HG03175 (cell line): ENCODE data around the gene PHF20.
"Not testable (repeated sequence)": the region's sequence is repeated elsewhere in the genome, so short reads cannot be mapped to it uniquely, and the experiment has no call there.

Experiments
- ATAC-seq: cut with Tn5 transposase; IDR thresholded peaks from one replicate; pipeline ENCODE4 v1.9.1; 2021; ENCODE audit warnings: mild to moderate bottlenecking, moderate library complexity; ENCODE audit not compliant: unreplicated experiment

Gene PHF20

GRCh38 chr20:35738410-35739179 lies 33.2 kb upstream of the PHF20 start:
- no peak for ATAC-seq

- no peak for ATAC-seq
Measured at GRCh38 chr20:35739294-35740163, 32.3 kb upstream of the PHF20 start.

- ATAC-seq: peak; percentile 85
Measured at GRCh38 chr20:35741892-35742740, 29.7 kb upstream of the PHF20 start, which contains the start of gene RBM39. Gene RBM39 (minus strand): TSS chr20:35742260. CDS start chr20:35740874, 1,386 bp downstream.

DNA sequence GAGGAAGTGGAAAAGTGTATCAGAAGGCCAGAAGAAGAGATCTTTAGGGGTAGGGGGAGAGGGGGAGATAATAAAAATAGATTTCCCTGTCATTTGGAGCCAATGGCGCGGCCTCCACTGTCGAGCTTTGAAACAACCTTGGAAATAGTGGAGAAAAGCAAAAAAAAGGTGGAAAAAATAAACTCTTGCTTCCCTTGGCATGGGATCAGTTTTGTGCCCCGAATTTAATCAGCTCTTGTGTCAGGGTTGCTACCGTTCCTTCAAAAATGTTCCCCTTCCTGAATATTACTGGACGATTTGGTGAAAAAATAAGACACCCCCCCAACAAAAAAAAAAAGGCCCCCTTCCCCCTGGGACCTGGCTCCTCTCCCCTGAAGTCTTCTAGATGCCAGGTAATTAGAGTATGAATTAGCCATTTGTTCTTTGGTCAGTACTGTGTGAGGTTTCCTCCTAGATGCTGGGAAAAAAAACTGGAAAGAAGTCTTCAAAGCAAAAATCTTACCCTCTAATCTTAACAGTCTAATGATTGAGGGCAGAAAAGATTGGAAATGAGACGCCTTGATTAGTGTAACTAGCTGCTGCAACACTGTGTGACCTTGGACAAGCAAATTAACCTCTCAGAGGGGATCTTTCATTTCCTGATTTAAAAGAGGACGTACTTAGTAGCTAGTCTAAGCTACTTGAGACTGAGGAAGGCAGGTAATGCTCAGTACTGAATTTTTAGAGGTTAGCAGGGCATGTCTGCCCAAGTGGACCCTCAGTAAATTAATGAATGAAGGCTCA lies 28.9 kb upstream of the PHF20 start:
- ATAC-seq: no peak

- no peak for ATAC-seq
Measured at GRCh38 chr20:35743693-35744491, 27.9 kb upstream of the PHF20 start.

- ATAC-seq: not testable (repeated sequence)
Measured at GRCh38 chr20:35744492-35744841, 27.3 kb upstream of the PHF20 start.

- ATAC-seq: no peak
Measured at GRCh38 chr20:35750611-35751010, 21.2 kb upstream of the PHF20 start.

DNA sequence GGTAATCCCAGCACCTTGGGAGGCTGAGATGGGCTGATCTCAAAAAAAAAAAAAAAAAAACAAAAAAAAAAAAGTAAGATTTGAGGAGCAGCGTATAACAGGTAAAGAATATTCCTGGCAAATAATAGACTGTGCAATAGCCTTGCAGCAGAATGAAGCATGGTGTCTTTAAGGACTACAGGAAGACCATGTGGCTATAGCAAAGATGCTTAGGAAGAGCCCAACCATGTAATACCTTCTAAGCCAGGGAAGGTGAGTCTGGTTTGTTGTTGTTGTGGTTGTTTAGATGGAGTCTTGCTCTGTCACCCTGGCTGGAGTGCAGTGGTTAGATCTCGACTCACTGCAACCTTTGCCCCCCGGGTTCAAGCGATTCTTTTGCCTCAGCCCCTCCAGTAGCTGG lies 15.4 kb upstream of the PHF20 start:
- ATAC-seq: no peak

- ATAC-seq: no peak
Measured at GRCh38 chr20:35757098-35757705, 14.6 kb upstream of the PHF20 start.

- ATAC-seq: not testable (repeated sequence)
Measured at GRCh38 chr20:35761548-35761947, 10.3 kb upstream of the PHF20 start.

GRCh38 chr20:35762461-35762860 lies 9.4 kb upstream of the PHF20 start:
- no peak for ATAC-seq

GRCh38 chr20:35764936-35765335 lies 6.9 kb upstream of the PHF20 start:
- not testable (repeated sequence) for ATAC-seq

DNA sequence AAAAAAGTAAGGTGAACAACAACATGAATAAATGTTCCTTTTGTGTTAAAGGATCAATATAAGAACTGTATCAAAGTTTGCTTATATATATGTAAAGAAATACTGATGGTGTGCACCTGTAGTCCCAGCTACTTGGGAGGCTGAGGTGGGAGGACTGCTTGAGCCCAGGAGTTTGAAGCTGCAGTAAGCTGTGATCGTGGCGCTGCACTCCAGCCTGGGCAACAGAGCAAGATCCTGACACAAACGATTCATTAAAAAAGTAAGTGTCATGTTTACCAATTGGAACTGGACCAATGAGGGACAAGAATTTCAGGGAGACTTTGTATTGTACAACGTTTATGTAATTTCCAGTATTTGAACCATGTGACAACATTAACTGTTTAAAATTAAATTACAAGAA lies 5.0 kb upstream of the PHF20 start:
- ATAC-seq: no peak

DNA sequence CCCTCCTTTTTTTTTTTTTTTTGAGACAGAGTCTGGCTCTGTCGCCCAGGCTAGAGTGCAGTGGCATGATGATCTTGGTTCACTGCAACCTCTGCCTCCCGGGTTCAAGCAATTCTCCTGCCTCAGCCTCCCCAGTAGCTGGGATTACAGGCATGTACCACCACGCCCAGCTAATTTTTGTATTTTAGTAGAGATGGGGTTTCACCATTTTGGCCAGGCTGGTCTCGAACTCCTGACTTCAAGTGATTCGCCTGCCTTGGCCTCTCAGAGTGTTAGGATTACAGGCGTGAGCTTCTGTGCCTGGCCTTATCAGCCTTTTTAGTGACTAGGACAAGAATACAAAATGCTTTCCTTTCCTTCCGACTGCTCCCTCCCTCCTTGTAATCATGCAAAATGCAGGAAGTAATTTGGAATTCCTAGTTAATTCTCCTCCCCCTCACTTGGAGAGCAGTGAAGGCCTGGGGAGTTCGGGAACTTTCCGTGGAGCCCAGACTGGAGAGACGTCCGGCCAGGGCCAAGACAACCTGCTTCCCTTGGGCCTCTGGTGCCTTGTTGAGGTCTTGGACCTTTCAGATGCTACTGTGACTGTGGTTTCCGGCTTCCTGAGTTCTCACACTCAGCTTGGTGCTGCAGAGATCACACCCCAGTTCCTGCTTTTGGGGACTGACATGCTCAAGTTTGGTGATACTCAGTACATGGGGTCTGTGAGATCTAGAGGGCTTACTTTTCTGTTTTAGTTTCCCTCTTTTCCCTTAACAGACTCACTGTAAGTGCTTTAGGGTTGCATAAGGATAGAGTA lies 3.9 kb upstream of the PHF20 start:
- ATAC-seq: peak; percentile 53

GRCh38 chr20:35768731-35769664 lies 2.8 kb upstream of the PHF20 start:
- ATAC-seq: no peak

DNA sequence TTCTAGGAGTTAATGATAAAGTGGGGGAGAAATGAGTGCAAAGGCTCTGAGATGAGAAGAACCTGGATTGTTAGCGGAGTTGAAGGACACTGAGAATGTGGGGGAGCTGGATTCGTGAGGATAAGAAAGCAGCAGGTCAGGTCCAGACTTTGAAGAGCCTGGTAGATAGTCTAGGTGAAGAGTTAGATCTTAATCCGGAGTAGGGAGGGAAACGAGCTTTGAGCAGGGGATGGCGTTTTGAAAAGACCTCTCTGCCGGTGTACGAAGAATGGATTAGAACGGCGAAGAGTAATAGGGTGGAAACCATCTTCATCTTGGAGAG lies 487 bp upstream of the PHF20 start:
- no peak for ATAC-seq

GRCh38 chr20:35772563-35773058 lies 796 bp downstream of the PHF20 start:
- ATAC-seq: no peak
